ENCODE measurements around the gene PTN.

DNA sequence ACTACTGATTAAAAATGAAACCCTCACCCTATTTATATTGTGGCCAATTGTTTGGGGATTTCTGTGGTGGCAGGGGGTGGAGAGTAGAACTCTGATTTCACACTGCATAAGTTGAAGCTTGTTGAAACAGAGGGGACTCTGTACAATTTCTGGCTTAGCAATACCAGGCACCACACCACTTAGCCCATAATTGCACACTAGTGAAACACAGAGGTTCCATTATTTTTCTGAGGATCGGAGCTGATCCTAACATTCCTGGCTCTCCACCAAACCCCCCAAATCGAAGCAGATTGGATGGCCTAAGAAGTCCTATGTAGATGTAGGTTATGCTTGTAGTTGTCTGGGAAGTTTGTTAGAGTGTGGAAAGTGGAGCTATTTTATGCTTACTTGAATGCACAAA, 47.0 kb downstream of the PTN start:
- TF ChIP-seq EP300 (IDR thresholded peaks at IDR 0.05) (no peak), POLR2A (IDR thresholded peaks at IDR 0.05; ENCODE audit: low read length) (no peak), CEBPB (IDR thresholded peaks at IDR 0.05) (no peak), HEYL (CRISPR knock-in tag; IDR thresholded peaks at IDR 0.05) (no peak), MAZ (IDR thresholded peaks at IDR 0.05; ENCODE audit: borderline replicate concordance, low read depth, low read length) (no peak), MAX (IDR thresholded peaks at IDR 0.05) (no peak)
- TF ChIP-seq, protein P1, sequence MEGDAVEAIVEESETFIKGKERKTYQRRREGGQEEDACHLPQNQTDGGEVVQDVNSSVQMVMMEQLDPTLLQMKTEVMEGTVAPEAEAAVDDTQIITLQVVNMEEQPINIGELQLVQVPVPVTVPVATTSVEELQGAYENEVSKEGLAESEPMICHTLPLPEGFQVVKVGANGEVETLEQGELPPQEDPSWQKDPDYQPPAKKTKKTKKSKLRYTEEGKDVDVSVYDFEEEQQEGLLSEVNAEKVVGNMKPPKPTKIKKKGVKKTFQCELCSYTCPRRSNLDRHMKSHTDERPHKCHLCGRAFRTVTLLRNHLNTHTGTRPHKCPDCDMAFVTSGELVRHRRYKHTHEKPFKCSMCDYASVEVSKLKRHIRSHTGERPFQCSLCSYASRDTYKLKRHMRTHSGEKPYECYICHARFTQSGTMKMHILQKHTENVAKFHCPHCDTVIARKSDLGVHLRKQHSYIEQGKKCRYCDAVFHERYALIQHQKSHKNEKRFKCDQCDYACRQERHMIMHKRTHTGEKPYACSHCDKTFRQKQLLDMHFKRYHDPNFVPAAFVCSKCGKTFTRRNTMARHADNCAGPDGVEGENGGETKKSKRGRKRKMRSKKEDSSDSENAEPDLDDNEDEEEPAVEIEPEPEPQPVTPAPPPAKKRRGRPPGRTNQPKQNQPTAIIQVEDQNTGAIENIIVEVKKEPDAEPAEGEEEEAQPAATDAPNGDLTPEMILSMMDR (IDR thresholded peaks at IDR 0.05) = no peak
- TF ChIP-seq, protein P2, sequence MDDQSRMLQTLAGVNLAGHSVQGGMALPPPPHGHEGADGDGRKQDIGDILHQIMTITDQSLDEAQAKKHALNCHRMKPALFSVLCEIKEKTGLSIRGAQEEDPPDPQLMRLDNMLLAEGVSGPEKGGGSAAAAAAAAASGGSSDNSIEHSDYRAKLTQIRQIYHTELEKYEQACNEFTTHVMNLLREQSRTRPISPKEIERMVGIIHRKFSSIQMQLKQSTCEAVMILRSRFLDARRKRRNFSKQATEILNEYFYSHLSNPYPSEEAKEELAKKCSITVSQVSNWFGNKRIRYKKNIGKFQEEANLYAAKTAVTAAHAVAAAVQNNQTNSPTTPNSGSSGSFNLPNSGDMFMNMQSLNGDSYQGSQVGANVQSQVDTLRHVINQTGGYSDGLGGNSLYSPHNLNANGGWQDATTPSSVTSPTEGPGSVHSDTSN (IDR thresholded peaks at IDR 0.05) = no peak
